Cardiac fibroblast (primary cell): Measurements from ENCODE around the gene FAM171A2.
"Not testable (repeated sequence)": the region's sequence is repeated elsewhere in the genome, so short reads cannot be mapped to it uniquely, and the experiment has no call there.

ENCODE experiments used
- DNase-seq, 2 donors: peaks; one replicate each; pipeline versions ENCODE4 v3.0.0 to v3.0.0-alpha.2; 2010; ENCODE audit warnings: low read depth in 2 of 2
- H3K4me3 ChIP-seq, 2 donors: replicated peaks in 1 of 2; 1 replicate in 1 of 2; 2 replicates in 1 of 2; pipeline ENCODE4 v1.5.1; 2011; ENCODE audit warnings: low read depth in 2 of 2, low read length in 2 of 2, mild to moderate bottlenecking in 2 of 2, moderate library complexity in 1 of 2
- TF ChIP-seq, protein P1 (sequence below): IDR thresholded peaks from one replicate; pipeline ENCODE4 v1.5.1; 2011; ENCODE audit warnings: low read depth, mild to moderate bottlenecking, low read length, inconsistent platforms

FAM171A2 gene

DNA sequence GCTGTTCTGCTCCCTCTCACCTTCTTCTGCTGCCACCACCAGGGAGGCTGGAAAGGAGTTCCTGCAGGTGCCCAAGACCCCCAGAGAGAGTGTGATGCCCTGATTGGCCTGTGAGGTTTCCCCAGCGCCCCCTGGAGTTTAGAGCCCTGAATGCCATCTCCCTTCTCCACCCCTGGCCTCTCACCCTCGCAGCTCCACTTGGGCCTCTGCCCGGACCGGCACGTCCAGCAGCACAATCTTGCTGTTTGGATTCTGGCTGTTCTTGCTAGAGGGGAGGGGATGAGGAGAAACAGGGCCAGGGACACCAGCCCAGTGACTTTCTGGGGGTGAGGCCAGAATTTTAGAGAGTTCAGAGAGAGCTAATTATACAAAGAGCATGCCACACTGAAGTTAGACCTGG is 12.5 kb upstream of the FAM171A2 start:
- H3K4me3 ChIP-seq = no peak overlapping the region
- TF ChIP-seq, protein P1, sequence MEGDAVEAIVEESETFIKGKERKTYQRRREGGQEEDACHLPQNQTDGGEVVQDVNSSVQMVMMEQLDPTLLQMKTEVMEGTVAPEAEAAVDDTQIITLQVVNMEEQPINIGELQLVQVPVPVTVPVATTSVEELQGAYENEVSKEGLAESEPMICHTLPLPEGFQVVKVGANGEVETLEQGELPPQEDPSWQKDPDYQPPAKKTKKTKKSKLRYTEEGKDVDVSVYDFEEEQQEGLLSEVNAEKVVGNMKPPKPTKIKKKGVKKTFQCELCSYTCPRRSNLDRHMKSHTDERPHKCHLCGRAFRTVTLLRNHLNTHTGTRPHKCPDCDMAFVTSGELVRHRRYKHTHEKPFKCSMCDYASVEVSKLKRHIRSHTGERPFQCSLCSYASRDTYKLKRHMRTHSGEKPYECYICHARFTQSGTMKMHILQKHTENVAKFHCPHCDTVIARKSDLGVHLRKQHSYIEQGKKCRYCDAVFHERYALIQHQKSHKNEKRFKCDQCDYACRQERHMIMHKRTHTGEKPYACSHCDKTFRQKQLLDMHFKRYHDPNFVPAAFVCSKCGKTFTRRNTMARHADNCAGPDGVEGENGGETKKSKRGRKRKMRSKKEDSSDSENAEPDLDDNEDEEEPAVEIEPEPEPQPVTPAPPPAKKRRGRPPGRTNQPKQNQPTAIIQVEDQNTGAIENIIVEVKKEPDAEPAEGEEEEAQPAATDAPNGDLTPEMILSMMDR = peak; percentile 60
- peak; percentile 26 to 72 for DNase-seq

DNA sequence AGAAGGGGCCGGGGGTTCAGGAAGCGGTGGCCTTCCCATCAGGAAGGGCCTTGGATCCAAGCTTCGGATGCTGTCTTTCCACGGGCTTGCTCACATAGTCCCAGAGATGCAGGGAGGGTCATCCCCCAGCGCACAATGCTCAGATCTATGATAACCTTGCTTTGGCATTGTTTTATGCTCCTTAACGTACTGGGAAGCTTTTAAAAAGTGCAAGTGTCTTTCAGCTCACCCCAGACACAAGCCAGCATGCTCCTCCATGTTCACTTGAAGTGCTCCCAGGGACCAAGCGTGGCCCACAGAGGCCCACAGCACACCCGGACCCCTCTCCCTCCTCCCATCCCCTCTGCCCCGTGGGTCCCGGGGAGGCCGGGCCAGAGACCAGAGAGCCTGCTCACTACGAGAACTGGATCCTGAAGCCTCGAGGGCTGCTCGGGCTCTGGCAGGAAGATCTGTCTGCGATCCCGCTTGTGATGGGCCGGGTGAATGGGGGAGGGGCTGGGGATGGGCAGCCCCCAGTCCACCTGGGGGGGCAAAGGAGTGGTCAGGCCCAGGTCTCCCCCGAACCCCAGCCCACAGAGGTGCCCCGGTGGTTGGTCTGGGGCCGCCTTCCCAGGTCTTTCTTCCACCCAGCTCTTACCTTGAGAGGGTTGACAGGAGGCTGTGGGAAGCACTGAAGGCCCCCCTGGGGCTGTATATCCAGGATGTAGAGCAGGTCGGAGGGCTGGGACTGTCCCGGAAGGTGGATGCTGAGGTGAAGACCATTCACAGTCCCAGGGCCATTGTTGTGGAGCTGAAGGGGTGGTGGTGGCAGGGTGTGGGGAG is 11.8 kb upstream of the FAM171A2 start:
- no peak overlapping the region for H3K4me3 ChIP-seq
- no peak for DNase-seq
- TF ChIP-seq, protein P1 = no peak

DNA sequence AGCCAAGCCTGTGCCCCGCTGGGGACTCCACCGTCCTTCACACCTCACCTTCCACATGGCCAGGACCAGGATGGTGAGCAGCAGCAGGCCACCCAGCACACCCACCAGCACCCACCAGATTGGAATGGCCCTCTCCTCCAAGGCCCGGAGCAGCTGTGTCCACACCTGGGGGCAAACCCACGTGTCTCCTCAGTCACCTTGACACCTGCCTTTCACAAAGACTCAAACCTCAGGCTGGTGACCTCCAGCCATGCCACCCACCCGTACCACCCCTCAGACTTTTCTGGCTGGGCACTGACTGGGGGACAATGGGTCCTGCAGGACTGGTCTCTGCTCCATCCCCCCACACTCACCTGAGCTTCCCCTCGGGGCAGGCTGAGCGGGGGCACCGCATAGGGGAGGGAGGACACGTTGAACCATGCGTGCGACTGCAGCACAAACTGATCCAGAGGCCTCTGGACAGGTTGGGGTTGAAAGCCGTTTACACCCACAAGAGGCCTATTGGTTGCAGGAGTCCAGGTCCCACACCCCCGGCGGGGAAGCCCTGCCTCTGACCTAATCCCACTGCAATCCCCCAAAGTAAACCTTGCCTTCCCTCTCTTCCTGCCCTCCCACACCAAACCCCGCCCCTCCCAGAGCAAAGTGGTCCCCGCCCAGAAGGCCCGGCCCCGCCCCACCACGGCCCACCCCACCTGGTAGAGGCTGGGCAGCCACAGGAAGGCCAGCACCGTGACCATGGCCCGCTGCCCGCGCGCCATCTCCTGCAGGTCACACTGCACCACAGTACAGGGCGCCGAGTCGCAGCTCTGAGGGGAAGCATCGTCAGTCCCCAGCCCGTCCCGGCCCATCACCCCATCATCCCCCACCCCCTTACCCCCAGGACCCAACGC is 10.9 kb upstream of the FAM171A2 start:
- DNase-seq = no peak
- TF ChIP-seq, protein P1 = no peak
- H3K4me3 ChIP-seq = no peak overlapping the region

GRCh38 chr17:44372036-44372435 is 8.4 kb upstream of the FAM171A2 start:
- TF ChIP-seq, protein P1 = no peak
- no peak overlapping the region for H3K4me3 ChIP-seq
- DNase-seq = no peak

DNA sequence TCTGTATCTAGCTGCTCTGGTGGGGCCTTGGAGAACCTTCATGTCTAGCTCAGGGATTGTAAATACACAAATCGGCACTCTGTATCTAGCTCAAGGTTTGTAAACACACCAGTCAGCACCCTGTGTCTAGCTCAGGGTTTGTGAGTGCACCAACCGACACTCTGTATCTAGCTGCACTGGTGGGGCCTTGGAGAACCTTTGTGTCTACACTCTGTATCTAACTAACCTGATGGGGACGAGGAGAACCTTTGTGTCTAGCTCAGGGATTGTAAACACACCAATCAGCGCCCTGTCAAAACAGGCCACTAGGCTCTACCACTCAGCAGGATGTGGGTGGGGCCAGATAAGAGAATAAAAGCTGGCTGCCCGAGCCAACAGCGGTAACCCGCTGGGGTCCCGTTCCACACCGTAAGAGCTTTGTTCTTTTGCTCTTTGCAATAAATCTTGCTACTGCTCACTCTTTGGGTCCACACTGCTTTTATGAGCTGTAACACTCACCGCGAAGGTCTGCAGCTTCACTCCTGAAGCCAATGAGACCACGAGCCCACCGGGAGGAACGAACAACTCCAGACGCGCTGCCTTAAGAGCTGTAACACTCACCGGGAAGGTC is 5.9 kb upstream of the FAM171A2 start:
- H3K4me3 ChIP-seq, DNase-seq: not testable (repeated sequence)

GRCh38 chr17:44368391-44369243 is 5.0 kb upstream of the FAM171A2 start:
- H3K4me3 ChIP-seq, DNase-seq: not testable (repeated sequence)

GRCh38 chr17:44367231-44367979 is 3.8 kb upstream of the FAM171A2 start:
- no peak overlapping the region for H3K4me3 ChIP-seq
- DNase-seq = no peak
- TF ChIP-seq, protein P1 = no peak

- DNase-seq, H3K4me3 ChIP-seq: not testable (repeated sequence)
Measured at GRCh38 chr17:44365051-44365450, 1.4 kb upstream of the FAM171A2 start.
